ENCODE data around the gene FOXO1.

FOXO1 gene

DNA sequence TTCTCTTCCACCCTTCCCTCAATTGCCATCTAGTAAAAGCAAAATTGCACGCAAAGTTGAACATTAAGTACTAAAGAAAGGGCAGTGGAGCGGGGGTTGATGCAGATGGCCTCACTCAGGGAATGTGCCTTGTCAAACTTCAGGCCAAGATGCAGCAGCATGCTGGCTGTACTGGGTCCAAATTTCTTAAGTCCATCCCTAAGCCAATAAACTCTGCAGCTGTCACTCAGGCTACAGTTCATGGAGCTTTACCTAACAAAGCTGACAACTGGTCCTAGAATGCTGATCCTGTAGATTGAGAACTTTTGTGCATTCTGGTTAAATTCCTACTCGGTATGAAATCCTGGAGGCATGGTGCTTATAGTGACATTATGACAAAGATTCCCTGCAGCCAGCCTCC is 88.4 kb downstream of the FOXO1 start:
- no peak for DNase-seq (ENCODE audit: low read depth)

DNA sequence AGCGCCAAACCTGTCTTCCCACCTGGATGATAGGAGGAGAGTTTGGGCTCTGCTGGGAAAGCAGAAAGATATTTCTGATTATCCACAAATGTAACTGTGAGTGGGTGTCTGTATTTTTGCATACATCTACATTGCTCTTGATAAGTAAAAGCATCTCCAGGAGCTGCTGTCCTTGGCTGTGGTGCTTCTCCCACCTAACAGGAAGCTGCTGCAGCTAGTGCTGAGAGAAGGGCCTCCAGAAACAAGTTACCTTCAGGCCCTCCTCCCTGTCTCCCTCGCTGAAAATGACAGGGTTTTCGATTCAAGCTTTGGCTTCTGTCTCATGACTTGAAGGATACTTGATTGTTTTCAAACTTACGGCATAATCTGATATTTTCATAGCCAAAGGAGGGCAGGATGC is 90.1 kb downstream of the FOXO1 start:
- DNase-seq (ENCODE audit: low read depth): no peak

GRCh38 chr13:40572961-40573360 is 93.5 kb downstream of the FOXO1 start:
- DNase-seq (ENCODE audit: low read depth): no peak

GRCh38 chr13:40571338-40571963 is 95.0 kb downstream of the FOXO1 start:
- DNase-seq (ENCODE audit: low read depth): no peak

- DNase-seq (ENCODE audit: low read depth): no peak
Observed at GRCh38 chr13:40570930-40571329, 95.5 kb downstream of the FOXO1 start.

DNA sequence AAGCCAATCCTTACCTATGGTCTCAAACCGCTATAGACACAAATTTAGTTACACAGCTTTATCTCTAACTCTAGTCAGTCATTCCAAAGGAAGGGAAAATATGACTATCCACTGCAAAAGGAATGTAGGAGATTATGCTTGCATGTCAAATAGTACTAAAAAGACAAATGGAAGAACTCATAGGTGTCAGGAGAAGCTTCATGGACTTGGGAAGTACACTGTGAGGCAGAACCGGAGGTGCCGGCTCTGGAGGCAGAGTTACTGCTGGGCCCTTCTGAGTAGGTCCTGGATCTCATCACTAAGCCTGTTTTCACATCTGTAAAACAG is 97.5 kb downstream of the FOXO1 start:
- DNase-seq (ENCODE audit: low read depth): no peak

GRCh38 chr13:40568246-40569023 is 98.0 kb downstream of the FOXO1 start:
- no peak for DNase-seq (ENCODE audit: low read depth)

GRCh38 chr13:40566811-40567210 is 99.6 kb downstream of the FOXO1 start:
- no peak for DNase-seq (ENCODE audit: low read depth)

DNA sequence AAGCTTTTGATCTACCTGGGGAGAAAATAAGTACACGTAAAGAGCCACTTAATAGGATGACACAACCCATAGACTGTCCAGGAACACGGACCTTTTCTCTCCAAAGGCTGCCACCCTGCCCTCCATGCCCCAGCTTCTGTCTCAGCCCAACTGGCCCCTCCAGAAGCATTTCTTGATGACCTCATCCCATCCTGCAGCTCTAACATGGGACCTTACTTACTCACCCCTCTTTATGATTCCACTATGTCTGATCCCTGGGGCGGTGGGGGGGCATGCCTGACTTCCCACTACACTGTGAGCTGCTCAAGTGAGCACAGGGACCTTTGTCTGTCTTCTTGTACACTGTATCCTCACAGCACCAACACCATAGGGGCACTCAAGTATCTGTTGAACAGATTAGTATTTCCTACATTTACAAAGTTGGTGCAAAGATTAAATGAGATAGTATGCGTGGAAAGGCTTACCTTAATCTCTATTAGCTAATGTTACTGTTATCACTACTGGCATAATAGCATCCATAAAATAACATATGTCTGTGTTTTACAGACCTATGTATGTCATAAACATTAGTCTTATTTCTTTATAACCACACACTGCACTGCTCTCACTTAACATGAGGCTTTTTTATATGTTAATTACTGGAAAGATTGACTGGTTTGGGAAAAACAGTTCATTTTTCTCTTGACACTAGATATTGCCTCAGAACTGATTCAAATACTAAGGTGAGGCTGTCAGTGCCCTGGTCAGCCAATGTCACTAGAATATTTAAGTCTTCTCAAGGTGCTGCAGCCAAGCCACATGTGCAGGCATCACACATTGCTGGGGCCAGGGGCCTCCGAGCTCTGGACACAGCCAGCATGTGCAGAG is 100.9 kb downstream of the FOXO1 start:
- DNase-seq (ENCODE audit: low read depth): no peak

DNA sequence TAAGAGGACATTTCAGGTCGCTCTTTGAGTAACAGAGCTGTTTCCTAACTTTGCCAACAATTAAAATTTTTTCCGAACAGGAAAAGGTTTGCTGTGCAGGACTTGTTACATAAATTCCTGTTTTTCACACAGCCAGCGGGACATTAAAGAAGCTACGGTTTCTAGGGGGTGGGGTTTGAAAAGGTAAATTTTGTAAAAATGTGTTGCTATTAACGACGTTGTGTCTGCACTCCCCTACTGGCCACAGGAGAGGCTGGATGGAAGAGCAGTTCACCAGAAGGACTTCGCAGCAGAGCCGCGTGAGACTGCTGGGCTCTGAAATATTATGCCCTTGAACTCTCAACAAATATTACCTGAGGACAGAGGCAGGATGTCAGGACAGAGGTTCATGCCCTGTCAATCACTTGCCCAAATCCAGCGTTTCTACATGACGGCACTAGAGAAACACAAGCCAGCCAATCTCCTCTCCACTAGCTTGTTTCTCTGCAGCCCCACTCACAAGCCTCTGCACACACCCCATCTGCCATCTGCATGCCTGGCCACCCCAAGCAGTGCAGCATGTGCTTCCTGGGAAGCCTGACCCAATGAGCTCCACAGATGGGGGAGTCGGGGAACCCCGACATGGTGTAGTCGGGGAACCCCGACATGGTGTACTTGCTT is 102.0 kb downstream of the FOXO1 start:
- no peak for DNase-seq (ENCODE audit: low read depth)

DNA sequence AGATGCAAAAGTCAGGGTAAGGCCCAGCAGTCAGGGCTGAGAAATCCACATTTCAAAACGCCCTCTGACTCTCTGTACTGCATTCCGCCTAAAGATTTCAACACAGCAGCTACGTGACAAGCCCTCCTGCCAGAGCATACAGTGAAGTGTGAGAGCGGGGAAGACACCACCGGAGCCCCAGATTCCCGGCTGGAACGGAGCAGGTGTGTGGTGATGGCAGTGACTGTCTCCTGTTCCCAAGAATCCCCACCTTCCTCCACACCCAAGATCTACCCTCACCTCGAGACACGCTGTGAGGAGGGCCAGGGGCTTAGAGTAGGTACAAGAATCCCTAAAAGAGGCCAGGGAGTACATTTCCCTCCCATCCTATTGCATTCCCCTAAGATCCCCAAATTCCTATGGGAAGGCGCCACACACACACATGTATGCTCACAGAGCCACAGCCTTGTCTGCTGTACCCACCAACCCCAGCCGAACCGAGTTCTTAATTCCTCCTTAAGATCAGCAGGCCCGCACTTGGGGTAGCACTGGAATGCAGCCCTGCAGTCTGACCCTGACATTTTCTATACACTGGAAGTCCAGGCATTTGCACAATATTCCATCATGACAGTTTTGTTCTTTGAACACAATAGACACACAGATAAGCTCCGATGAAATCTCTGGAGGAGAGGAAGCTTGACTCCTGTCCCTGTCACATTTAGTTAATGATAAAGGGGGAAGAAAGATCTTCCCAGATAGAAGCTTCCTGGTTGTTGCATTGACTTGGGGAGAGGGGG is 102.9 kb downstream of the FOXO1 start:
- no peak for DNase-seq (ENCODE audit: low read depth)

DNA sequence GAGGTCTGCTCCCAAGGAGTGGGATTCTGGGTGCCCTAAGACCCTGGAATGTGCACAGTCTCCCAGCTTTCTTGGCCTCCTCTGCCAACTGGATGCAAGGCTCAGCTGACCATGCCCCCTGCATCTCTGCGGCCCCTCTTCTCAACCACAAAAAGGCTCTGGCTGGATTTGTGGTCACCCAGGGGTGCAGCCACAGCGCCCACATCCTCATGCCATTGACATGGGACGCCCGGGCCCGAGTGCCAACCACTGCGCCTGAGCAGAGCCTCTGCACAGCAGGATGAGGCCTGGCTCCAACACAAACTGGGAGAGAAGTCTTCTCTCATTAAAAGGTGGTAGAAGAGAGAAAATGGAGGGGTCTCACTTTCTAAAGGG is 103.5 kb downstream of the FOXO1 start:
- no peak for DNase-seq (ENCODE audit: low read depth)

DNA sequence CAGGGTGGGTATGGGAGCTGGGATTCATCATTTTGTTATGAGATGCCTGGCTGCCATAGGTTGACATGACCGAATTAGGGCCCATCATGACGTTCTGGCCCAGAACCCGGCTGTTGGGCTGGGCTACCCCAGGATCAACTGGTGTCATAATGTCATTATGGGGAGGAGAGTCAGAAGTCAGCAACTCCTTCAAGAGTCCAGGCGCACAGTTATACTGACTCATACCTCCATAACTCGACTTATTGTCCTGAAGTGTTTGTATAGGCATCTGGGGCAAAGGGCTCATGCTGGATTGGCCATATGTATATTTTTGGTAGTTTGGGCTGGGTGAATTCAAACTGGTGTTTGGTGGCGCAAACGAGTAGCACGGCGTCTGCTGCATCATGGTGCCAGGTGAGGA is 106.5 kb downstream of the FOXO1 start:
- DNase-seq (ENCODE audit: low read depth): no peak

- no peak for DNase-seq (ENCODE audit: low read depth)
Observed at GRCh38 chr13:40558656-40559055, 107.8 kb downstream of the FOXO1 start.

DNA sequence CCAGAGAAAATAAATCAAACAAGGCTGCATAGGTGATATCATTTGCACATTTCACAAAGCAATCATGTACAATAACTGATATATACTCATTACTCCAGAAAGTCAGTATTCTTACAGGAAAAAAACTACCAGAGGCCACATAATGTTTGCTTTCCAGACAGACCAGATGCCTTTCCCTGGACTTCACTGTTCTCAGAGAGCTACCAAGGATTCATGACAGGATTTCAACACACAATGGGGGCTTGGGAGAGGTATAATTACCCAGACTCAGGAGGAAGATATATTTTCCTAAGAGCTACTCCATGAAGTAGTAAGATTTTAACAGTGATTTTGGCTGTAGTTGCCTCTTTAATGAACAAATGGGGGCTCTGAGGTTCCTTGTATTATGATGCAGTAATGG is 110.0 kb downstream of the FOXO1 start:
- no peak for DNase-seq (ENCODE audit: low read depth)

DNA sequence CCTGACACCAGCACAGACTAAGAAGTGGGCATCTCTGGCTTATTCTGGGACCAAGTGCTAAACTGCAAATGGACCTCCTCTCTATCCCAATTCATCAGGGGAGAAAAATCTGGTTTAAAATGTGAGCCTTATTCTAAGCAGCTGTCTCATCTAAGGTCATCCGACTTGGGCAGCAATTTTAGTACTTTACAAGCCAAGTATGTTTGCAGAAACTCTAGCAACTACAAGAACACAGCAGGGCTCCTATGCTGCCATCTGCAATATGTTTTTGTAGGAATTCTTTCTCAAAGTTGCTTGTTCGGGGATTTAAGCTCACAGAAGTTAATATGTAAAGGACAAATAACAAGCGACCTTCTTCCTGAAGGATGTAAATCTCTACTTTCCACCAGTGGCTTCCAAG is 113.1 kb downstream of the FOXO1 start:
- DNase-seq (ENCODE audit: low read depth): no peak

DNA sequence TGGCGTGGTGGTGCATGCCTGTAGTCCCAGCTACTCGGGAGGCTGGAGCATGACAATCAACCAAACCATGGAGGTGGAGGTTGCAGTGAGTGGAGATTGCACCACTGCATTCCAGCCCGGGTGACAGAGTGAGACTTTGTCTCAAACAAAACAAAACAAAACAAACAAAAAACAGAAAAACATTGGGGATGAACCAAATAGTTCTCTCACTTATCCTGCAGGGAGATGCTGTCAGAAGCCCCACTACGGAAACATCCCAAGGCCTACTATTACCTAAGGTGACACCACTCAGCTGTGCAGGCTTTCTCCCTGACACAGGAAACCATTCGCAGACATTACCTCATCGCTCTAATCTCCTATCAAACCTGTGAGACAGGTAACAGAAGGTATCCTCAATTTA is 113.5 kb downstream of the FOXO1 start:
- no peak for DNase-seq (ENCODE audit: low read depth)

- no peak for DNase-seq (ENCODE audit: low read depth)
Observed at GRCh38 chr13:40550130-40550529, 116.3 kb downstream of the FOXO1 start.

GRCh38 chr13:40549500-40550094 is 116.8 kb downstream of the FOXO1 start:
- no peak for DNase-seq (ENCODE audit: low read depth)

DNA sequence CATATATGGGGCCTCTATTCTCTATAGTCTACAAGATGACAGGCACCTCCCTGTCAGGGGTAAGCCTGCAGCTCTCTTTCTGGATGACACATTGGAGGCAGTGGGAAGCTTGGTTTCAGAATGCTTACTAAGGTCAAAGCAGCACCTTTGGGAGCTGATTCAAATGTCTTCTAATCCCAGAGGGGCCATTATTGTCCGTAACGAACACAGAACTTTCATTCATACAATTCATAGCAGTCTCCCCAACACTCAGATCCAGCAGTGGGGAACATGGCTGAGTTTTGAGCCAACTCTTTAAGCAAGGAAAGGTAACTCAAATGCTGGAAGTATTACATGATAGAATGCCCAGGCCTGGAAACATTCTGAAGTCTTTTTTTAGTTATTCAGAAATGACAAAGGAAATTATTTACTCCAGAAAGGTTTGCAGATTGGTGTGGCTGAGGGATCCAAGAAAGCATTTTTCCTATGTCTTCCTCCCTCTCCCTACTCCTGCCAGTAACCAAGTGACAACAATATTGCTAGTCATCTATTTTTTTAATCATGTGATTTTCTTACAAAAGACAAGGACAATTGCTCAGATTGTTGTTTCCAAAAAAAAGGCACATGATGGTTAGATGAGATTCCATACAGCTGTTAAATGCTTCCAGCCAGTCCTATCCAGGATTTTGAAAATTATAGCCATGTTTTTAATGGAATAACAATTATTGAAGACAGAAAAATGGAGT is 118.7 kb downstream of the FOXO1 start:
- DNase-seq (ENCODE audit: low read depth): no peak

GRCh38 chr13:40546047-40546446 is 120.4 kb downstream of the FOXO1 start:
- no peak for DNase-seq (ENCODE audit: low read depth)

Data from activated T-cell treated with anti-CD3 and anti-CD28 coated beads for 1 hour (primary cell).